SK-N-DZ (cell line): ENCODE results near the gene TEDC2.

Experiments
- DNase-seq: peaks from one replicate; pipeline ENCODE4 v3.0.0-alpha.2; 2015; ENCODE audit warnings: low spot score

TEDC2 gene

GRCh38 chr16:2494616-2495015 is 34.7 kb downstream of the TEDC2 start:
- DNase-seq, result no peak

DNA sequence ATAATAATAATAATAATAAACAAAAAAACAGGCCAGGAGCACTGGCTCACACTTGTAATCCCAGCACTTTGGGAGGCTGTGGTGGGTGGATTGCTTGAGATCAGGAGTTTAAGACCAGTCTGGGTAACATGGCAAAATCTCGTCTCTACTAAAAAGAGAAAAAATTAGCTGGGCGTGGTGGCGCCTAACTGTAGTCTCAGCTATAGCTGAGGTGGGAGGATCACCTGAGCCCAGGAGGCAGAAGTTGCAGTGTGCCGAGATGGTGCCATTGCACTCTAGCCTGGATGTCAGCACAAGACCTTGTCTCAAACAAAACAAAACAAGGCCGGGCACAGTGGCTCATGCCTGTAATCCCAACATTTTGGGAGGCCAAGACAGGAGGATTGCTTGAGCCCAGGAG is 35.1 kb downstream of the TEDC2 start:
- DNase-seq, result no peak

DNA sequence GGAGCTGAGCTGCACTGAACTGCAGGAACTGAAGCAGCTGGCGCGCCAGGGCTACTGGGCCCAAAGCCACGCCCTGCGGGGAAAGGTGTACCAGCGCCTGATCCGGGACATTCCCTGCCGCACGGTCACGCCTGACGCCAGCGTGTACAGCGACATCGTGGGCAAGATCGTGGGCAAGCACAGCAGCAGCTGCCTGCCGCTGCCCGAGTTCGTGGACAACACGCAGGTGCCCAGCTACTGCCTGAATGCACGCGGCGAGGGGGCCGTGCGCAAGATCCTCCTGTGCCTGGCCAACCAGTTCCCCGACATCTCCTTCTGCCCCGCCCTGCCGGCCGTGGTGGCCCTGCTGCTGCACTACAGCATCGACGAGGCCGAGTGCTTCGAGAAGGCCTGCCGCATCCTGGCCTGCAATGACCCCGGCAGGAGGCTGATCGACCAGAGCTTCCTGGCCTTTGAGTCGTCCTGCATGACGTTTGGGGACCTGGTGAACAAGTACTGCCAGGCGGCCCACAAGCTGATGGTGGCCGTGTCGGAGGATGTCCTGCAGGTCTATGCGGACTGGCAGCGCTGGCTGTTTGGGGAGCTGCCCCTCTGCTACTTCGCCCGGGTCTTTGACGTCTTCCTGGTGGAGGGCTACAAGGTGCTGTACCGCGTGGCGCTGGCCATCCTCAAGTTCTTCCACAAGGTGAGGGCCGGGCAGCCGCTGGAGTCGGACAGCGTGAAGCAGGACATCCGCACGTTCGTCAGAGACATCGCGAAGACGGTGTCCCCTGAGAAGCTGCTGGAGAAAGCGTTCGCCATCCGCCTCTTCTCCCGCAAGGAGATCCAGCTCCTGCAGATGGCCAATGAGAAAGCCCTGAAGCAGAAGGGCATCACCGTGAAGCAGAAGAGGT is 36.6 kb downstream of the TEDC2 start:
- DNase-seq, result no peak

GRCh38 chr16:2497116-2497630 is 37.3 kb downstream of the TEDC2 start:
- peak; percentile 98 for DNase-seq

GRCh38 chr16:2497695-2498484 is 38.0 kb downstream of the TEDC2 start:
- no peak for DNase-seq

DNA sequence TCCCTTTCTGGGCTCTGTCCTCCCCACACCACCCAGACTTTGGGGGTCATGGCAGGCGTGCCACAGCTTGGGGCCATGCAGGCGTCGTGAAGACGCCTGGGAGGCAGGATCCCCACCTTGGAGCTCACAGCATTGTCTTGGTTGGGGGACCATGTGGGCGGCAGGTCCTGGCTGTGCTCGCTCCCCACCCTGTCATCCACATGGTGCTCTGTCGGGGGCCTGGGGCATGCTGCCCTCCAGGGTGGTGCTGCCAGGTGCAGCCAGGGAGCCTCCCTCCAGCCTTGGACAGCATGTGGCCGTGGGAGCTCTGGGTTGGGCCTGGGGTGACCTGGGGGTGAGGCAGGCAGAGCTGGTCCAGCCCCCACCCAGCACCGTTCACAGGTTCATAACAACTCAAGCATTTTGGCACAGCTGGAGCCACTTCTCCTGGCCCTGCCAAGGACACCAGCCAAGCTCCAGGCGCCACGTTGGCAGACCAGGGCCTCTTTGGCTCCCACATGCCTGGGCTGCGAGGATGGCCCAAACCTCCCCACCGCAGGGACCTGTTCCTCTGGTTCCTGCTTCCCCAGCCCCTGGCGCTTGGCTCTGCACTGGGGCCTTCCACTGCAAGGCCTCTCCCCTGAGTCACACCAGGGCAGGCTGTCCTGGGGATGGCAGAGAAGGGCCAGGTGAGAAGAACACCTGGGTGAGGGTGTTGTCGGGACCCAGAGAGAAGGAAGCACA is 38.8 kb downstream of the TEDC2 start:
- DNase-seq, result no peak

GRCh38 chr16:2499454-2499853 is 39.5 kb downstream of the TEDC2 start:
- DNase-seq, result no peak

DNA sequence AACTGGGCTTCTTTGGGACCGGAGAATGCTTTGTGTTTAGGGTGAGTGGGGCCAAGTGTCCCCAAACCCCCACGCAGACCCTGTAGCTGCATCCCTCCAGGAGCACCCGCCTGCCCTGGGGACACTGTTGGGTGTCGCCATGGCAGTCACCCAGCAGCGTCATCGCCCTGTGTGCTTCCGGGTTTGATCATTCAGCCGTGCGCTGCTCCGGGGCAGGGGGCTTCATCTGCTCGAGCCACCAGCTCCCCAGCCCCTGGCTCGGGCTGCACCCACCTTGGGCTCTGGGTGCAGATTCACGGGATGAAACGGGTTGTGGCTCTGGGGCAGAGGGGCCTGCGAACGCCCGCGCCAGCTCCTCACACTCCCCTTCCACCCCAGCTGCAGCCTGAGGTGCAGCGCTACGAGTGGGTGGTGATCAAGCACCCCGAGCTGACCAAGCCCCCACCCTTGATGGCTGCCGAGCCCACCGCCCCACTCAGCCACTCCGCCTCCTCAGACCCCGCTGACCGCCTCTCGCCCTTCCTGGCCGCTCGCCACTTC is 40.1 kb downstream of the TEDC2 start:
- DNase-seq, result no peak

GRCh38 chr16:2500430-2500917 is 40.6 kb downstream of the TEDC2 start:
- DNase-seq, result no peak

- DNase-seq, result peak; percentile 89
Measured at GRCh38 chr16:2500918-2501750, 41.2 kb downstream of the TEDC2 start.

- no peak for DNase-seq
Measured at GRCh38 chr16:2501946-2502895, 42.3 kb downstream of the TEDC2 start.

- no peak for DNase-seq
Measured at GRCh38 chr16:2505695-2506094, 45.8 kb downstream of the TEDC2 start.

DNA sequence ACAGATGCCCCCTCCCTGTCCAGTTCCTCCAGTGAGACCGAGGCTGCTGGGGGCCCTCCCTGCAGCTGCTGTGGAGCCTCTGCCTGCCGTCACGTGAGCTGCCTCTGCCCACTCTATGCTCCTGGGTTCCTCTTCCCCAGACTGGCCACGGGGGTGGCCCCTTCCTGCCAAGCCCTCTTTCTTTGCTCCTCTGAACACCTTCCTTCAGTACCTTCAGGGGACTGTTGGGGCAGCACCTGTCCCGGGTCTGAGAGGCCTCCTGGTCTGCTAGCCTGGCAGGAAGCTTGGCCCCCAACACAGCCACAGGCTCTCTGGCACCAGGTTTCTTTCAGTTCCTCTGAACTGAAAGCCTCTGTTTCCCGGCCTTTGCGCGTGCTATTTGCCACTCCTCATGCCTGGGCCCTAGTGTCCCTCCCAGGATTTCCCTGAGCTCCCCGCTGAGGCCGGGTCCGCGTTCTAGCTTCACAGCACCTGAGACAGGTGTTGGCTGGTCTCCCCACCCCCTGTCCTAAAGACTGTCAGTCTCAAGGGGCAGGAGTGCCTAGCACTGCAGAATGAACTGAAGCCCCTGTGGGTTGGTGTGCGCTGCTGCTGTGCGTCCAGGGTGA is 47.2 kb downstream of the TEDC2 start:
- no peak for DNase-seq

DNA sequence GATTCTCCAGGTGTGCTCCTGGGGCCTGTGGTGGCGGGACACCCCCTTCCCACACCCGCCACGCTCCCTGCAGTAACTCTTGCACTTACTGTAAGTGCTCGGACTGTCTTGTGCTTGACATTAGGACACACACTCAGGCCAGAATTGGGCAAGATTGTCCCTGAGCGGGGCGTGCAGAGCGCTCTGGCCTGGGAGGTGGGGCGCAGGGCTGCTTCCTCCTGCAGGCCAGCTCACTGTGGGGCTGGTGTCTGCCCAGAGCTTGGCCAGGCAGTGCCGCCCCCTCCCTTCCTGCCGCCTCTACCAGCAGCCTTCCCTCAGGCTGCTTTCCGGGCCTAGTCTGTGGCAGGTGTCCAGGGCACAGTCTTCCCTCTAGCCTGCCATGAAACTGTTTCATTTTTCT is 47.8 kb downstream of the TEDC2 start:
- DNase-seq, result no peak

DNA sequence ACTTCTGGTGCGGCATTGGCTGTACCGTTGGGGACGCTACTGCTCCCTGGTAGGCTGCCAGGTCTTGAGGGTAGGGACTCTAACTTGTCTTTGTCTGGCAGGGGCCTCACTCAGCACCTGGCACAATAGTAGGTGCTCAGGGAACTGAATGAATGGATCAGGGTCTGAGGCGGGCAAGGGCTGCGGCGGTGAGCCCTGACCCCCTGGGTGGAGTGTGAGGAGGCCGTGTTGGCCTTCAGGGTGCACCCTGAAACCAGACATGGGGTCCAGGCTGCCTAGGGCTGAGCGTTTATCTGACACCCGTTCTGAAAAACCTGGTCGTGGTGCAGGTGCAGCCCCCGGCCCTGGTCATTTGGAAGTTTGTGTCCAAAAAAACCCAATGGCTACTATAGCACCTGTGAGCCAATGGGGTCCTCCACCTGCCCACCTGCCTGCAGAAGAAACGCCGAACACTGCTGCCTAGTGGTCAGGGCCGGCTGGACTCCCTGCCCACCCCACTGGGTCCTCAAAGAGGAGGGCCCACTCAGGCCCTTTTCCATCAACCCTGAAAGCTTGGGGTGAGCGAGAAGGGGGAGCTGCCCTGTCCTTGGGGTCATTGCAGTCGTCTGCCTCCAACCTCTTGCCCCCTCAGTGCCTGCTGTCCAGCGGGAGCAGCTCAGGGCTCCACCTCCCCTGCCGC is 49.0 kb downstream of the TEDC2 start:
- no peak for DNase-seq

GRCh38 chr16:2511128-2511800 is 51.4 kb downstream of the TEDC2 start:
- DNase-seq, result no peak

GRCh38 chr16:2511996-2512734 is 52.3 kb downstream of the TEDC2 start:
- no peak for DNase-seq
